Brain microvascular endothelial cell (primary cell): ENCODE data around the gene ST7.

Experiments used
- DNase-seq: peaks from one replicate; pipeline ENCODE4 v3.0.0-alpha.2; 2020
- H3K27ac ChIP-seq: fragments of 250-450 bp; sonication (Bioruptor Pico); 2 replicates; pipeline ENCODE4 v1.5.1; 2020; ENCODE audit warnings: mild to moderate bottlenecking, moderate library complexity
- H3K27me3 ChIP-seq: fragments of 250-450 bp; sonication (Bioruptor Pico); replicated peaks from 2 replicates; pipeline ENCODE4 v1.5.1; 2020; ENCODE audit warnings: mild to moderate bottlenecking
- H3K36me3 ChIP-seq: fragments of 250-450 bp; sonication (Bioruptor Pico); replicated peaks from 2 replicates; pipeline ENCODE4 v1.5.1; 2020; ENCODE audit warnings: mild to moderate bottlenecking
- H3K4me3 ChIP-seq: 2 replicates; pipeline ENCODE4 v1.5.1; 2011; ENCODE audit warnings: low read depth, mild to moderate bottlenecking, control low read depth, low read length, moderate library complexity
- in situ Hi-C: cut with HindIII; loops from 2 replicates; pipeline ENCODE4 v1.10.0; 2017; ENCODE audit warnings: low sequenced_read_pairs, low pct_ligation_motif_present
- TF ChIP-seq, protein P1 (sequence below): IDR thresholded peaks from 2 replicates; pipeline ENCODE4 v1.5.1; 2011; ENCODE audit warnings: low read depth, mild to moderate bottlenecking, moderate library complexity, low read length, control low read depth, inconsistent platforms; ENCODE audit errors: missing control alignments

The ST7 gene

DNA sequence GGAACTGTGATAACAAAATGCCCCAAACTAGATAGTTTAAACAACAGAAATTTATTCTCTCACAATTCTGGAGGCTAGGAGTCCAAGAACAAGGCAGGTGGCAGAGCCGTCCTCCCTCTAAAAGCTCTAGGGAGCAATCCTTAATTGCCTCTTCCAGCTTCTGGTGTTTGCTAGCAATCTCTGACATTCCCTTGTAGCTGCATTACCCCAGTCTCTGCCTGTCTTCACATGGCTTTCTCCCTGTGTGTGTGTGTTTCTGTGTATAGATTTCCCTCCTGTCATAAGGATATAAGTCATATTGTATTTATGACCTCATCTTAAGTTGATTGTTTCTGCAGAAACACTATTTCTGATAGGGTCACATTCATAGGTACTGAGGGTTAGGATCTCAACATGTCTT is 192.0 kb downstream of the ST7 start:
- DNase-seq, result no peak
- in situ Hi-C loops, result no loop called here
- Histone ChIP-seq H3K27ac (no peak overlapping the region), H3K4me3 (no peak overlapping the region), H3K27me3 (no peaks in the 10 kb centered on the region), H3K36me3 (no peaks in the 10 kb centered on the region)
- TF ChIP-seq, protein P1, sequence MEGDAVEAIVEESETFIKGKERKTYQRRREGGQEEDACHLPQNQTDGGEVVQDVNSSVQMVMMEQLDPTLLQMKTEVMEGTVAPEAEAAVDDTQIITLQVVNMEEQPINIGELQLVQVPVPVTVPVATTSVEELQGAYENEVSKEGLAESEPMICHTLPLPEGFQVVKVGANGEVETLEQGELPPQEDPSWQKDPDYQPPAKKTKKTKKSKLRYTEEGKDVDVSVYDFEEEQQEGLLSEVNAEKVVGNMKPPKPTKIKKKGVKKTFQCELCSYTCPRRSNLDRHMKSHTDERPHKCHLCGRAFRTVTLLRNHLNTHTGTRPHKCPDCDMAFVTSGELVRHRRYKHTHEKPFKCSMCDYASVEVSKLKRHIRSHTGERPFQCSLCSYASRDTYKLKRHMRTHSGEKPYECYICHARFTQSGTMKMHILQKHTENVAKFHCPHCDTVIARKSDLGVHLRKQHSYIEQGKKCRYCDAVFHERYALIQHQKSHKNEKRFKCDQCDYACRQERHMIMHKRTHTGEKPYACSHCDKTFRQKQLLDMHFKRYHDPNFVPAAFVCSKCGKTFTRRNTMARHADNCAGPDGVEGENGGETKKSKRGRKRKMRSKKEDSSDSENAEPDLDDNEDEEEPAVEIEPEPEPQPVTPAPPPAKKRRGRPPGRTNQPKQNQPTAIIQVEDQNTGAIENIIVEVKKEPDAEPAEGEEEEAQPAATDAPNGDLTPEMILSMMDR, result no peak

DNA sequence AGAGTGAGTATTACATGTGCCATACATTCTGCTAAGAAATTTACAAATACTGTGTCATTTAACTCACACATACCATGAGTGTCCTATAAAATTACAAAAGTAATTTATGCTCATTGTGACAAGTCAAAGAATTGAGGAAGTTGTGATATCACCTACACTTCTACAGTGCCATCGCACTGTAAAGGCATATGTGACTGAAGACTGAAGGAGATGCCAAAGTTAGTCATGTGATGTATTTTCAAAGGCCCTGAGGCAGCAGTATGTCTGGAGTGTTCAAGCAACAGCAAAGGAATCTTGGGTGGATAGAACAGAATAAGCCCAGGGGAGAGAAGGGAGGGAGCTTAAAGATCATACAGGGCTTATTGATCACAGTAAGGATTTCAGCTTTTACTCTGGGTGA is 192.8 kb downstream of the ST7 start:
- no peak for DNase-seq
- in situ Hi-C loops, result no loop called here
- H3K27me3 ChIP-seq, result no peaks in the 10 kb centered on the region
- TF ChIP-seq, protein P1, result no peak
- no peaks in the 10 kb centered on the region for H3K36me3 ChIP-seq
- no peak overlapping the region for H3K27ac ChIP-seq
- no peak overlapping the region for H3K4me3 ChIP-seq

DNA sequence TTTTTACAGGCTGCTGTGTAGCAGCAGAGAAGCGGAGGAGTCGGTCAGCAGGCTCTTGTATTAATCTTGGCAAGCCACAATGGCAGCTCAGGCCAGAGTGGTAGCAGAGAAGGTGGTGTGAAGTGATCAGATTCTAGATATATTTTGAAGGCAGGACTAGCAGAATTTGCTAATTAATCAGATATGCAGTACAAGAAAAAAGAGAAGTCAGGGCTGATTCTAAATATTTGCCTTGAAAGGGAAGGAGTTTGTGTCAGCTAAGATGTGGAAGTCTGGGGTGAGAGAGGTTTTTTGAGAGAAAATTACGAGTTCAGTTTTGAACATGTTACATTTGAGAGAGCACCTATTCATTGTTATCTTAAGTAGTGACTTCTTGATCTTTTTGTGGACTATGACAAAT is 193.2 kb downstream of the ST7 start:
- H3K27me3 ChIP-seq, result no peaks in the 10 kb centered on the region

DNA sequence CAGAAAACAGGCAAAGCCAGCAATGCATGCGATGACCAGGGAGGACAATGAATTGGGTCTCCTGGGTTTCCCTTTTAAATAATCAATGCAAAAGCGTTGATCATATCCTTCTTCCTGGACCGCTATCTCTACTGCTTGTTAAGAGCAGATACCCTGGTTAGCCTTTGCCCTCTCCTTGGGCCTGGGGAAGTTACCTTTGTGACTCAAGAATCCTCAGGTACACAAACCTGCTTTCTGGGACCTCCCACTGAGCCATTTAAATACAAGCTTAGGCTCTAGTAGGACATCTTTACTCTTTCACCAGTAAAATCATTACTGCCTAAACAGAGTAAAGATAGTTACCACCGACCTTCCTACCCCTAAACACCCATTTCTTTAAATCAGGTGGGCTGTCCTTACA is 195.7 kb downstream of the ST7 start:
- Histone ChIP-seq H3K4me3 (no peak overlapping the region), H3K27ac (no peak overlapping the region), H3K27me3 (no peaks in the 10 kb centered on the region), H3K36me3 (no peaks in the 10 kb centered on the region)
- TF ChIP-seq, protein P1, result no peak
- in situ Hi-C loops, result no loop called here
- no peak for DNase-seq

More for the DNA sequence above, 193.2 kb downstream of the ST7 start:
- H3K36me3 ChIP-seq, result no peaks in the 10 kb centered on the region
- DNase-seq, result no peak
- no peak overlapping the region for H3K4me3 ChIP-seq
- no peak overlapping the region for H3K27ac ChIP-seq
- TF ChIP-seq, protein P1, result no peak
- in situ Hi-C loops, result no loop called here

DNA sequence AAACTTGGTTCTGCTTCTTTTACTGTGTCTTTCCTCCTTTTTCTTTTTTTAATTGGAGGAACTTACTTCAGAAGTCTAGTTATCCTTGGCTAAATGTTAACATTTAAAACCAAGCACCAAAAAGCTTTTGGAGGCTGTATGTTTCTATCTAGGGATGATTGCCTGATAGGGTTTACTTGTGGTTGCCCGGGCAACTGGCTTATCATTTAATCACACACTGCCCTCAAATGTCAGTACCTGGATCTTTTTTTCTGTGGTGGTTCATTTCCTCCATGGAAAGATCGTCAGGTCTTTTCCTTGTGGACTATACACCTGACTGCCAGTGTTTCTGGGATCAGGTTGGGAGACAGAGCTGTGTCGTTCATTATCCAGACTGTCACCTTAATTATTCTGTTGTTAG is 196.4 kb downstream of the ST7 start:
- no peak overlapping the region for H3K4me3 ChIP-seq
- H3K27ac ChIP-seq, result no peak overlapping the region
- in situ Hi-C loops, result no loop called here
- H3K27me3 ChIP-seq, result no peaks in the 10 kb centered on the region
- no peaks in the 10 kb centered on the region for H3K36me3 ChIP-seq
- TF ChIP-seq, protein P1, result no peak
- no peak for DNase-seq

DNA sequence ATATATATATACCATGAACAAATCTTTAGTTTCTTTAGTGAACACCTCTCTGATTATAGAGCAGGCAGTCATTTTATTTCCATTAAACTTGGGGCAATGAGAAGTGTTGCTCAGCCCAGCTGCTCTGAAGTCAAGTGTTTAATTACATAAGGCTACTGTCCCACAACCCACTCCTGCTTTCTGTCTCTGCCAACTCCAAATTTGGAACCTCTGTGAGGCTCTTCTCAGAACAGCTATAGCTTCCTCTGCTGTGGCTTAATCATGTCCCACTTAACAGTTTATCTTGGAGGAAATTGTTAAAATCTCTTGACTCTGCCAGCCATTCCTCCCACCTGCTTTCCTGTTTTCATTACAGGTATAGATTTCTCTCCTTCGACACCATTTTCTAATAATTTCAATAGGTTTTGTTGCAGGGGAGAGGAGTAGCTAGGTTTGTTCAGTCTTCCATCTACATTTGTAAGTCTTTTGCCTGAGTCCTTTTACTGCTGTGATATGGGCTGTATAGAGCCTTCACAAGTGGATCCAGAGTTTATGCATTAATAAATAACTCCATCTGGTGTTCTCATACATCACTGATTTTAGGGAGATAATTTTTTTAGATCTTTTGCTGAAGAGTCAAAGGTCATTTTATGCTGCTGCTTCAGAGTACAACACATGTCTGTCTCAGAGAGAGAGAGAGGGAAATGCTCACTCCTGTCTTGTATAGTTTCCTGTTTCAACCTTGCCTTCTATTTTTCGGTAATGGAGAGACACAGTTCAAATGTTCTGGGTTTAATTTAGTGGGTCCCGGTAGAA is 199.1 kb downstream of the ST7 start:
- in situ Hi-C loops, result no loop called here
- no peak overlapping the region for H3K27ac ChIP-seq
- TF ChIP-seq, protein P1, result no peak
- no peaks in the 10 kb centered on the region for H3K27me3 ChIP-seq
- H3K36me3 ChIP-seq, result peaks cover 5% of the 10 kb centered on the region
- H3K4me3 ChIP-seq, result no peak overlapping the region
- no peak for DNase-seq
